MM.1S (cell line): ENCODE measurements around the gene ADISSP.

Experiments used
- DNase-seq: peaks from one replicate; pipeline ENCODE4 v3.0.0-alpha.2; 2015
- H2AFZ ChIP-seq: fragments of 300-600 bp; sonication (generic); 2 replicates; pipeline ENCODE4 v1.6.0; 2016; ENCODE audit warnings: antibody characterized with exemption, low read length
- H3F3A ChIP-seq: fragments of 300-600 bp; sonication (generic); 2 replicates; pipeline ENCODE4 v1.6.1; 2016; ENCODE audit warnings: mild to moderate bottlenecking, antibody characterized with exemption, low read length, moderate library complexity, mixed read lengths; ENCODE audit not compliant: insufficient read depth
- H3K27ac ChIP-seq: fragments of 300-600 bp; sonication (generic); 2 replicates; pipeline ENCODE4 v1.5.1; 2016; ENCODE audit warnings: mild to moderate bottlenecking, low read length
- H3K27me3 ChIP-seq: fragments of 300-600 bp; sonication (generic); replicated peaks from 2 replicates; pipeline ENCODE4 v1.6.0; 2016; ENCODE audit warnings: low read length; ENCODE audit not compliant: insufficient read depth
- H3K36me3 ChIP-seq: fragments of 300-600 bp; sonication (generic); replicated peaks from 2 replicates; pipeline ENCODE4 v1.6.1; 2016; ENCODE audit warnings: mild to moderate bottlenecking, low read length, mixed read lengths; ENCODE audit not compliant: insufficient read depth
- H3K4me1 ChIP-seq: fragments of 300-600 bp; sonication (generic); 2 replicates; pipeline ENCODE4 v1.6.1; 2016; ENCODE audit warnings: low read length, mixed read lengths
- H3K4me2 ChIP-seq: fragments of 300-600 bp; sonication (generic); 2 replicates; pipeline ENCODE4 v1.6.0; 2016; ENCODE audit warnings: low read depth, low read length
- H3K4me3 ChIP-seq: fragments of 300-600 bp; sonication (generic); 2 replicates; pipeline ENCODE4 v1.5.1; 2016; ENCODE audit warnings: low read length, mixed read lengths
- H3K79me2 ChIP-seq: fragments of 300-600 bp; sonication (generic); 2 replicates; pipeline ENCODE4 v1.6.1; 2016; ENCODE audit warnings: mixed run types, low read length, mixed read lengths
- H3K9ac ChIP-seq: fragments of 300-600 bp; sonication (generic); 2 replicates; pipeline ENCODE4 v1.6.1; 2016; ENCODE audit warnings: low read length, mixed read lengths
- H3K9me2 ChIP-seq: fragments of 300-600 bp; sonication (generic); replicated peaks from 2 replicates; pipeline ENCODE4 v1.6.1; 2016; ENCODE audit warnings: mild to moderate bottlenecking, low read length, mixed read lengths; ENCODE audit not compliant: insufficient read depth
- H3K9me3 ChIP-seq: fragments of 300-600 bp; sonication (generic); replicated peaks from 2 replicates; pipeline ENCODE4 v1.6.1; 2016; ENCODE audit warnings: mild to moderate bottlenecking, low read length, mixed read lengths; ENCODE audit not compliant: insufficient read depth
- H4K20me1 ChIP-seq: fragments of 300-600 bp; sonication (generic); 2 replicates; pipeline ENCODE4 v1.6.1; 2016; ENCODE audit warnings: mild to moderate bottlenecking, low read length, moderate library complexity, mixed read lengths; ENCODE audit not compliant: insufficient read depth
- EZH2 ChIP-seq: fragments of 300-600 bp; sonication (generic); optimal IDR thresholded peaks from 2 replicates; pipeline ENCODE3; 2017; ENCODE audit warnings: low read depth, mild to moderate bottlenecking, antibody characterized with exemption, low read length, mixed read lengths
- EZH2phosphoT487 ChIP-seq: fragments of 300-600 bp; sonication (generic); IDR thresholded peaks from 2 replicates; pipeline ENCODE4 v1.6.1; 2018; ENCODE audit warnings: antibody characterized with exemption, low read length
- TF ChIP-seq, protein P1 (sequence below): fragments of 300-600 bp; sonication (generic); IDR thresholded peaks from 2 replicates; pipeline ENCODE4 v1.5.1; 2016; ENCODE audit warnings: antibody characterized with exemption, low read length, mixed read lengths

ADISSP gene

DNA sequence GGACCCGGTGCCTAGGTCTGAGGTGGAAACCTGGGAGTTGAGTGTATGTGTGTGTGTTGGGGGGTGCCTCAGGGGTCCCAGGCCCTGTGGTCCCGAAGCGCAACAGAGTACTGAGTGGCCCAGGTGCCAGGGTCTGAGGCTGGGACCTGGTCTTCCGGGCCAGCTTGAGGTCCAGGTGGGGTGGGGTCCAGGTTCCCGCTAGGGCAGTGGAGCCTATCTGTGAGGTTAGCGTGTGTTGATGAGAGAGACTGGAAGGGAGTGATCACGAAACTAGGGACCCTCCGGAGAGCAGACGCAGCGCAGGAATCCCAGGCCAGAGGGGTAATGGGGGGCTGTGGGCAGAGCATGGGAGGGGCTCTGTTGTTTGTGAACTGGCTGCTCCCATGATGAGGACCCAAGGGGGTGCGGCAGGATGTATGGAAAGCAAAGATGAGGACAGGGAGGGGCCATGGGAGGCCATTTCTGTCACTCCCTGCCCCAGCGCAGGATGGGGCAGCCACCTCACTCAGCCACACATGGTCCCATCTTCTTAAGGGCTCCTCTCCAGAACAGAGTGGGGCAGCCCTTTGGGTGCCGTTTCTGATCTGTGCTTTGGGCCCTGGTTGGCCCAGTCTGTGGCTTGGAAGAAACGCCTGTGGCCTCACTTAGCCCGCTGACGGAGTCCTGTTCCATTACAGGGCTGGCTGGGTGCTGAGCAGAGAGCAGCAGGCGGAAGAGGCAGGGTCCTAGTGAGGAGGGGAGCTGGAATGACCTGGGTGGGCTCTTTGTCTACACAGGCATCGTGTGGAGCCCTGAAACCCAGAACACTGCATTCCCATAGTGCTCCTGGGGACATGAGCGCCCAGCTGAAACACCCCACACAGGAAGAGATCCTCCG is 34.2 kb downstream of the ADISSP start:
- H2AFZ ChIP-seq: no peak overlapping the region
- no peak overlapping the region for H3K27ac ChIP-seq
- TF ChIP-seq, protein P1, sequence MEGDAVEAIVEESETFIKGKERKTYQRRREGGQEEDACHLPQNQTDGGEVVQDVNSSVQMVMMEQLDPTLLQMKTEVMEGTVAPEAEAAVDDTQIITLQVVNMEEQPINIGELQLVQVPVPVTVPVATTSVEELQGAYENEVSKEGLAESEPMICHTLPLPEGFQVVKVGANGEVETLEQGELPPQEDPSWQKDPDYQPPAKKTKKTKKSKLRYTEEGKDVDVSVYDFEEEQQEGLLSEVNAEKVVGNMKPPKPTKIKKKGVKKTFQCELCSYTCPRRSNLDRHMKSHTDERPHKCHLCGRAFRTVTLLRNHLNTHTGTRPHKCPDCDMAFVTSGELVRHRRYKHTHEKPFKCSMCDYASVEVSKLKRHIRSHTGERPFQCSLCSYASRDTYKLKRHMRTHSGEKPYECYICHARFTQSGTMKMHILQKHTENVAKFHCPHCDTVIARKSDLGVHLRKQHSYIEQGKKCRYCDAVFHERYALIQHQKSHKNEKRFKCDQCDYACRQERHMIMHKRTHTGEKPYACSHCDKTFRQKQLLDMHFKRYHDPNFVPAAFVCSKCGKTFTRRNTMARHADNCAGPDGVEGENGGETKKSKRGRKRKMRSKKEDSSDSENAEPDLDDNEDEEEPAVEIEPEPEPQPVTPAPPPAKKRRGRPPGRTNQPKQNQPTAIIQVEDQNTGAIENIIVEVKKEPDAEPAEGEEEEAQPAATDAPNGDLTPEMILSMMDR: no peak
- TF ChIP-seq EZH2 (no peak), EZH2phosphoT487 (no peak)
- no peaks in the 10 kb centered on the region for H3K79me2 ChIP-seq
- no peaks in the 10 kb centered on the region for H3K9me2 ChIP-seq
- H3K9me3 ChIP-seq: no peaks in the 10 kb centered on the region
- no peak for DNase-seq
- no peak overlapping the region for H3K4me2 ChIP-seq
- H3K9ac ChIP-seq: no peak overlapping the region
- H3K4me1 ChIP-seq: no peaks in the 10 kb centered on the region
- H3F3A ChIP-seq: no peaks in the 10 kb centered on the region
- no peaks in the 10 kb centered on the region for H4K20me1 ChIP-seq
- no peaks in the 10 kb centered on the region for H3K36me3 ChIP-seq
- no peak overlapping the region for H3K4me3 ChIP-seq
- peaks cover 28% of the 10 kb centered on the region for H3K27me3 ChIP-seq

DNA sequence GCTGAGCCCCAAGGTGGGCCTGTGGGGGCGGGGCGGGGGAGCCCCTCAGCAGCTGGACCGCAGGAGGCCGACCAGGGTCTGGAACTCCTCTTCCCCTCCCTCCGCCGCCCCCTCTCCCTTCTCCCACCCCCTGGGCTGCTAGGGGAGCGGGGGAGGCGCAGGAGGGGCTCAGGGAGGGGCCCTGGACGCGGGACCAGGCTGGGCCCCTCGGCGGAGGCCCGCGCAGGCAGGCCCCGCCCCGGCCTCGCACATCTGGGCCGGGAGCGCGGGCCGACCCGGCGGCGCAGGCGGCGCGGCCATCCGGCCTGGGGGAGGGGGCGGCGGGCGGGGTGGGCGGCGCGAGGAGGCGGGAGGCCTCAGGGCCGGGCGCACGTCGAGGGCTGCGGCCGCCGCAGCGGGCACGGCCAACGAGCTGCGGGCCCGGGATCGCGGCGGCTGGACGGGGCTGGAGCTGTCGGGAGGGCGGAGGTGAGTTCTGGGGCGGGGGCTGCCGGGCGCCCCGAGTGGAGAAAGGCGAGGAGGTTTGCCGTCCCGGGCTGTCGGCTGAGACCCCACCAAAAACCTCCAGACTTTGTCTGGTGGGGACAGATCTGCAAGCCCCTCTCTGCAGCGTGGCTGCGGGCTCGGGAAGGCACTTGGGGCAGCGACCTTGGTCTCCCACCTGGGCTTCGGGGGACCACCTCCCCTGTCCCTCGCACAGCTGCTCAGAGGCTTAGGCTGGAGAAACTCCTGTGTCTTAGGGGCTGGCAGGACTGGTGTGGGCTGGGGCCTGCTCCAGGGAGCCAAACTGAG is 35.0 kb downstream of the ADISSP start, which contains the start of gene HSPA12B:
Gene HSPA12B, plus strand, starts transcription at position 359 of the 792 bp plus-strand sequence. CDS start 5,990 bp downstream, outside the sequence.
- Histone ChIP-seq H3K4me2 (no peak within 1 kb of the TSS), H4K20me1 (no peaks in the 10 kb centered on the region), H3K4me1 (no peaks in the 10 kb centered on the region), H2AFZ (no peak within 1 kb of the TSS), H3K4me3 (no peak within 1 kb of the TSS), H3K9me2 (no peaks in the 10 kb centered on the region), H3K9me3 (no peaks in the 10 kb centered on the region), H3K36me3 (no peaks in the 10 kb centered on the region), H3F3A (no peaks in the 10 kb centered on the region), H3K79me2 (no peaks in the 10 kb centered on the region), H3K27me3 (peaks cover 37% of the 10 kb centered on the region), H3K9ac (no peak within 1 kb of the TSS), H3K27ac (no peak within 1 kb of the TSS)
- TF ChIP-seq EZH2: no peak
- TF ChIP-seq, protein P1: no peak
- no peak for TF ChIP-seq EZH2phosphoT487
- no peak for DNase-seq

DNA sequence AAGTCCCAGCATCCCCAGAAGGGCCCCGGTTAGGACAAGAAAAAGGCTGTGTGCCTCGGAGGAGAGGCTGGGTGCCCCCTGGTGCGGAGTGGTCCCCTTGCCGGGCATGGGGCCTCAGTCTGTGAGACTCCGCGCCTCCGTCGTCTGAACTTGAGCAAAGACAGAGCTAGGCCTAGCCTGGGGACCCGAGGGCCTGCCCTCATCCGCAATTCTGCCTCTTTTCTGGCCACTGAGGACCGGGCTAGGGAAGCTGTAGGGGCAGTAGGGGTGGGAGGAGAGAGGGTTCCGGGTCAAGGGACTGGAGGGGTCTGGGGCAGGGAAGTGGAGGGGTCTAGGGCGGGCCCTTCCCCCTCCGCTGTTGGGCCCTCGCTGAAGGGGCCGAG is 35.6 kb downstream of the ADISSP start:
- H3K4me1 ChIP-seq: no peaks in the 10 kb centered on the region
- no peaks in the 10 kb centered on the region for H3K36me3 ChIP-seq
- H3K4me3 ChIP-seq: no peak overlapping the region
- TF ChIP-seq EZH2 (no peak), EZH2phosphoT487 (no peak)
- TF ChIP-seq, protein P1: no peak
- peaks cover 43% of the 10 kb centered on the region for H3K27me3 ChIP-seq
- H3F3A ChIP-seq: no peaks in the 10 kb centered on the region
- no peaks in the 10 kb centered on the region for H3K9me3 ChIP-seq
- H4K20me1 ChIP-seq: no peaks in the 10 kb centered on the region
- H3K27ac ChIP-seq: no peak overlapping the region
- H2AFZ ChIP-seq: no peak overlapping the region
- DNase-seq: no peak
- no peaks in the 10 kb centered on the region for H3K79me2 ChIP-seq
- no peak overlapping the region for H3K9ac ChIP-seq
- H3K4me2 ChIP-seq: no peak overlapping the region
- H3K9me2 ChIP-seq: no peaks in the 10 kb centered on the region
